Liver (tissue), 9 donors: Measurements from ENCODE around the gene PNKD. TPM values are rescaled to one million over a fixed set of nuclear protein-coding genes. Genes with fewer than 3 reads are reported as not detected.

Experiments
- DNase-seq: peaks from one replicate; pipeline ENCODE4 v3.0.0-alpha.2; 2017; ENCODE audit warnings: low spot score
- H3K27ac ChIP-seq, 2 donors: one replicate each; pipeline ENCODE4 v1.7.0; 2013; ENCODE audit warnings: inconsistent platforms in 2 of 2, low read length in 2 of 2, control low read depth in 1 of 2, low read depth in 1 of 2, mild to moderate bottlenecking in 1 of 2
- H3K27me3 ChIP-seq, 4 donors: one replicate each; pipeline versions ENCODE4 v1.6.1 to v1.7.0; 2013; ENCODE audit warnings: low read length in 3 of 4, inconsistent platforms in 1 of 4, mild to moderate bottlenecking in 1 of 4, moderate library complexity in 1 of 4; ENCODE audit not compliant: control insufficient read depth in 4 of 4, insufficient read depth in 4 of 4
- H3K36me3 ChIP-seq, 4 donors: one replicate each; pipeline versions ENCODE4 v1.6.1 to v1.7.0; 2013; ENCODE audit warnings: low read length in 3 of 4, mild to moderate bottlenecking in 3 of 4, low read depth in 1 of 4, moderate library complexity in 1 of 4; ENCODE audit not compliant: control insufficient read depth in 4 of 4, insufficient read depth in 3 of 4
- H3K4me1 ChIP-seq, 4 donors: one replicate each; pipeline versions ENCODE4 v1.6.1 to v1.7.0; 2013; ENCODE audit warnings: low read length in 3 of 4, mild to moderate bottlenecking in 3 of 4, moderate library complexity in 1 of 4; ENCODE audit not compliant: control insufficient read depth in 4 of 4, insufficient read depth in 4 of 4
- H3K4me3 ChIP-seq, 3 donors: one replicate each; pipeline versions ENCODE4 v1.6.1 to v1.7.0; 2013; ENCODE audit warnings: low read length in 3 of 3, control low read depth in 1 of 3, low read depth in 1 of 3, mild to moderate bottlenecking in 1 of 3
- H3K9ac ChIP-seq, 2 donors: one replicate each; pipeline ENCODE4 v1.7.0; 2013; ENCODE audit warnings: low read length in 2 of 2, mild to moderate bottlenecking in 2 of 2, moderate library complexity in 2 of 2, control low read depth in 1 of 2, low read depth in 1 of 2
- H3K9me3 ChIP-seq, 4 donors: one replicate each; pipeline versions ENCODE4 v1.6.1 to v1.7.0; 2013; ENCODE audit warnings: low read length in 3 of 4; ENCODE audit not compliant: control insufficient read depth in 4 of 4
- ATF3 ChIP-seq: IDR thresholded peaks from 2 replicates; pipeline ENCODE4 v1.6.1; 2016; ENCODE audit warnings: antibody characterized with exemption
- CTCF ChIP-seq: fragments of 150-350 bp; IDR thresholded peaks from 2 replicates; pipeline ENCODE4 v1.5.1; 2017; ENCODE audit warnings: improper control_type of control experiment, low read depth, low read length; ENCODE audit not compliant: missing input control
- EGR1 ChIP-seq, 2 donors: IDR thresholded peaks; 2 replicates each; pipeline ENCODE4 v1.6.1; 2016 to 2018; ENCODE audit warnings: antibody characterized with exemption in 2 of 2, low read depth in 2 of 2
- FOXA1 ChIP-seq: IDR thresholded peaks from 2 replicates; pipeline ENCODE4 v1.6.1; 2016; ENCODE audit warnings: antibody characterized with exemption
- FOXA2 ChIP-seq: IDR thresholded peaks from 2 replicates; pipeline ENCODE4 v1.6.1; 2016; ENCODE audit warnings: antibody characterized with exemption
- GABPA ChIP-seq, 2 donors: IDR thresholded peaks in 1 of 2; conservative IDR thresholded peaks in 1 of 2; 2 replicates each; pipeline ENCODE4 v1.6.1; 2016; ENCODE audit warnings: antibody characterized with exemption in 2 of 2, mild to moderate bottlenecking in 1 of 2, moderate library complexity in 1 of 2
- HNF4A ChIP-seq, 2 donors: conservative IDR thresholded peaks; 2 replicates each; pipeline ENCODE4 v1.6.1; 2016; ENCODE audit warnings: antibody characterized with exemption in 2 of 2, mild to moderate bottlenecking in 2 of 2
- HNF4G ChIP-seq: IDR thresholded peaks from 2 replicates; pipeline ENCODE4 v1.6.1; 2016; ENCODE audit warnings: antibody characterized with exemption
- JUND ChIP-seq, 2 donors: IDR thresholded peaks; 2 replicates each; pipeline ENCODE4 v1.6.1; 2016; ENCODE audit warnings: antibody characterized with exemption in 2 of 2
- MAX ChIP-seq: IDR thresholded peaks from 2 replicates; pipeline ENCODE4 v1.6.1; 2016; ENCODE audit warnings: antibody characterized with exemption
- NR2F2 ChIP-seq: IDR thresholded peaks from 2 replicates; pipeline ENCODE4 v1.6.1; 2016; ENCODE audit warnings: antibody characterized with exemption
- RAD21 ChIP-seq, 2 donors: IDR thresholded peaks; 2 replicates each; pipeline ENCODE4 v1.6.1; 2016; ENCODE audit warnings: antibody characterized with exemption in 2 of 2, mild to moderate bottlenecking in 2 of 2
- REST ChIP-seq: IDR thresholded peaks from 2 replicates; pipeline ENCODE4 v1.6.1; 2016; ENCODE audit warnings: antibody characterized with exemption, mild to moderate bottlenecking
- RXRA ChIP-seq, 2 donors: IDR thresholded peaks; 2 replicates each; pipeline ENCODE4 v1.6.1; 2017 to 2018; ENCODE audit warnings: antibody characterized with exemption in 2 of 2, mild to moderate bottlenecking in 1 of 2
- SP1 ChIP-seq: IDR thresholded peaks from 2 replicates; pipeline ENCODE4 v1.6.1; 2018; ENCODE audit warnings: antibody characterized with exemption, mild to moderate bottlenecking
- TAF1 ChIP-seq: conservative IDR thresholded peaks from 2 replicates; pipeline ENCODE4 v1.6.1; 2016; ENCODE audit warnings: antibody characterized with exemption, mild to moderate bottlenecking
- YY1 ChIP-seq: IDR thresholded peaks from 2 replicates; pipeline ENCODE4 v1.6.1; 2016; ENCODE audit warnings: antibody characterized with exemption, mild to moderate bottlenecking
- ZBTB33 ChIP-seq: IDR thresholded peaks from 2 replicates; pipeline ENCODE4 v1.6.1; 2016; ENCODE audit warnings: antibody characterized with exemption
- WGBS: extraction: QIAGEN DNeasy Blood & Tissue Kit; methylation state at CpG from one replicate; pipeline ENCODE4 v1.1.7; 2013; 5-methylcytosine and 5-hydroxymethylcytosine counted together
- polyA plus RNA-seq, 2 donors: library from polyadenylated mRNA; stranded (reverse) in 1 of 2; unstranded in 1 of 2; fragments of 200-250 nt in 1 of 2; fragments of >200 nt in 1 of 2; fragmentation: Nextera tagmentation in 1 of 2; extraction: Ambion mirVana in 1 of 2; gene quantifications; one replicate each; pipeline versions ENCODE4 v1.2.1 to v1.2.3, GENCODE V29; 2013 to 2015
- total RNA-seq, 2 donors: library from RNA; depleted of rRNA; stranded (reverse); fragments of >200 nt; gene quantifications; one replicate each; pipeline ENCODE4 v1.2.3, GENCODE V29; 2014
- donor health status: healthy.
- donor health status: healthy.
- donor health status: healthy.
- donor health status: healthy.
- donor health status: healthy.

The PNKD gene
- total and polyA plus RNA-seq, 4 donors: 28.5 to 161 (median 94.9) TPM

GRCh38 chr2:218278531-218279360, 8.4 kb downstream of the PNKD start:
- Histone ChIP-seq H3K9ac (no peak overlapping the region), H3K27me3 (no peaks in the 10 kb centered on the region), H3K4me3 (no peak overlapping the region), H3K9me3 (no peaks in the 10 kb centered on the region), H3K27ac (no peak overlapping the region), H3K4me1 (peaks cover 2 to 25% (median 20%) of the 10 kb centered on the region in 4 donors), H3K36me3 (peaks cover 28 to 65% (median 59%) of the 10 kb centered on the region in 4 donors)
- TF ChIP-seq JUND (IDR thresholded peaks at IDR 0.05) (no peak), NR2F2 (no peak), SP1 (no peak), EGR1 (IDR thresholded peaks at IDR 0.05; ENCODE audit: low read depth in 2 of 2) (no peak), MAX (no peak), GABPA (IDR thresholded peaks at IDR 0.05 in 1 of 2, conservative IDR thresholded peaks at IDR 0.05 in 1 of 2) (no peak), HNF4G (no peak), REST (no peak), TAF1 (no peak), FOXA1 (no peak), HNF4A (conservative IDR thresholded peaks at IDR 0.05) (no peak), RAD21 (IDR thresholded peaks at IDR 0.05) (no peak)
- 84% methylated on average over 16 of the region's 16 CpGs for WGBS
- DNase-seq: no peak

- Histone ChIP-seq H3K27me3 (no peaks in the 10 kb centered on the region), H3K4me3 (no peak overlapping the region), H3K27ac (no peak overlapping the region), H3K9ac (no peak overlapping the region), H3K4me1 (peaks cover 14 to 41% (median 34%) of the 10 kb centered on the region in 4 donors), H3K36me3 (peaks cover 22 to 49% (median 44%) of the 10 kb centered on the region in 4 donors), H3K9me3 (no peaks in the 10 kb centered on the region)
- TF ChIP-seq ZBTB33: no peak
- no peak for TF ChIP-seq FOXA1
- TF ChIP-seq RAD21 (IDR thresholded peaks at IDR 0.05): no peak
- no peak for TF ChIP-seq CTCF
- no peak for TF ChIP-seq FOXA2
- TF ChIP-seq MAX: no peak
- no peak for TF ChIP-seq EGR1 (IDR thresholded peaks at IDR 0.05; ENCODE audit: low read depth in 2 of 2)
- TF ChIP-seq ATF3: no peak
- TF ChIP-seq HNF4G: no peak
- no peak for TF ChIP-seq RXRA (IDR thresholded peaks at IDR 0.05)
- no peak for TF ChIP-seq SP1
- TF ChIP-seq HNF4A (conservative IDR thresholded peaks at IDR 0.05): no peak
- TF ChIP-seq NR2F2: no peak
- no peak for TF ChIP-seq YY1
- DNase-seq: no peak
- 95% methylated on average over 14 of the region's 14 CpGs for WGBS
These were observed 10.0 kb downstream of the PNKD start for GRCh38 chr2:218280260-218280870.
